ENCODE data around the gene FAM210B. TPM values are rescaled to one million over a fixed set of nuclear protein-coding genes. Genes with fewer than 3 reads are reported as not detected.

The FAM210B gene, protein sequence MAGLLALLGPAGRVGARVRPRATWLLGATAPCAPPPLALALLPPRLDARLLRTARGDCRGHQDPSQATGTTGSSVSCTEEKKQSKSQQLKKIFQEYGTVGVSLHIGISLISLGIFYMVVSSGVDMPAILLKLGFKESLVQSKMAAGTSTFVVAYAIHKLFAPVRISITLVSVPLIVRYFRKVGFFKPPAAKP
- total RNA-seq: 14.0 and 45.0 TPM in 2 replicates

DNA sequence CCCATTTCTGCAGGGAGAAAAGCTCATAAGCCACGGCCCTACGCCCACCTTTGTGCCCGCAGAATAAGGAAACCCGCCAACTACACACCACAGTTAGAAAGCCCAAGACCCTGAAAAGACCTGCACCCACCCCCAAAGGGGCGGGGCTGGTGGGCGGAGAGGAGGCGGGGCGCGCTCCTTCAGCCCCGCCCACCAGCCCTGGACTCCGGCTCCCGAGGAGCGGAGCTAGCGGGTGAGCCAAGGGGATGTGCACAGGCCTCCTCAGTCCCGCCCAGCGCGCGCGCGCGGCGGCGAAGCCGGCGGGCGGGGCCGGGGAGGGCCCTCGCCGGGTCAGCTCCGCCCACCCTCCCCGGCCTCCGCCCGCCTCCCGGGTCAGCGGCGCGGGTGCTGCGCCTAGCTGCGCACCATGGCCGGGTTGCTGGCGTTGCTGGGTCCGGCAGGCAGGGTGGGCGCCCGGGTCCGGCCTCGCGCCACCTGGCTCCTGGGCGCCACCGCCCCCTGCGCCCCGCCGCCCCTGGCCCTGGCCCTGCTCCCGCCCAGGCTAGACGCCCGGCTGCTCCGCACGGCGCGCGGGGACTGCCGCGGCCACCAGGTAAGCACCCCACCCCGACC, at the start of gene FAM210B:
TSS of gene FAM210B (plus strand) at position 375 of the 612 bp plus-strand sequence. CDS start at position 407, 32 bp downstream.

DNA sequence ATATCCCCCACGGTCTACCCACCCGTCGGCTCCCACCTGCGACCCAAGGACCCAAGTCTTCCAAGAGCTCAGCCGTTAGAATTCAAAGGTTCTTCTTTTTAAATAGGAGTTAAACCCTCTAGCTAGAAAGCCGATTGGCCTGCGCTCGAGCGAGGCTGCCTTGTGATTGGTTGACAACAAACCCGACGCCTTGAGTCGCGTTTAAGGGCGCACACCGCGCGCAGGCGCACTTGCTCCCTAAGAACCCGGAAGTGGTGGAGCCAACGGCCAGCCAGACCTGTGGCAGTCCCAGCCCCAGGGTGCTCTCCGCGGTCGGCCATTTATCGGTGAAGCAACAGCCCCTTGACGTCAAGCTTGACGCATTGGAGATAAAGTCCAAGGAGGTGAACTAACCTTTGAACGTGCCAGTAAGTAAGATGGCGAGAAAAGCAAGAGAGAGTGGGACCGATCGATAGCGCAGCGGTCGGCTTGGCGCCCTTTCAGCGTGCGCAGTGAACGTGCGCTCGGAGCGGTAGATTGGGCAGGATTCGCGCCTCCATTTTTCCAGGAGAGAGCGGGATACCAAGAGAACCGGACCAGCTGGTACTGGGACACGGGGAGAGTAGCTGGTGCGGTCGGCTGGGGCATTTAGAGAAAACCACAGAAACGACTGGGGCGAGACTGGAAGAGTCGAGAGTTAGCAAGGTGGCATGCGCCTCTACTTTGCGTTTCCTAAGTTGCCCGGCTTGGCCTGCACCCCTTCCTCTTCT, 33.5 kb downstream of the FAM210B start, which contains the start of the genes AURKA and CSTF1:
TSS of gene AURKA (minus strand) at position 84 of the 749 bp plus-strand sequence. CDS start 4,018 bp downstream, outside the sequence.
TSS of gene CSTF1 (plus strand) at position 514 of the 749 bp plus-strand sequence. CDS start 2,908 bp downstream, outside the sequence.

DNA sequence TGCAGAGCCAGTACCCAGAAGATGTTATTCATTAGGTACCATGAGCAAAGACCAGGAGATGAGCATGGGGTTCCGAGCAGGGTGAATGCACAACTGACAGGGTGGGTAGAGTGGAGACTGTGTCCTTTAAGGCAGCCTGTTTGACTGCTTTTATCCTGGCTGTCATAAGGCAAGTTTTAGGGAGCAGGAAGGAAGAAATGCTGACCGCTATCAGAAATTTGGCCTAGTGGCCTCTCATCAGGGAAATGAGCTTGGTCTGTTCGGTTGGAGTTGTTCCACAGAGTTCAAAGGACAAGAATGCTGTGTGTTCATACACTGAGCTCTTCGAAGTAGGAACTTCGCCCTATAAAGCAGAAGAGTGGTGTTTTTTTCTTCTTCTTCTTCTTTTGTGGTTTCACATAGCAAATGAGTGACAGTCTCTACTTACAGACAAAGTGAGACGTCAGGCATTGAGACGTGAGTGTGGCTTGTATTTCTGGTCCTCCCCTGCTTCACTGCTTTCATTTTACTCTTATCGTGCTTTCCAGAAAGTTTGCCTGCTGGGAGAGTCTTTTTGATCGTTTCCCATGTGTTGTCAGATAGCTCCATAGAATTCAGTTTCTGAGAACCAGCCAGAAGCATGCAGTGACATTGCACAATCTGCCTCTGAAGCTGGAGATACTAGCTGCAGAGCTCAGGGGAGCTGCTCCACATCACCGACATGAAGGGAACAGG, 53.1 kb downstream of the FAM210B start, which contains the start of gene CASS4:
TSS of gene CASS4 (plus strand) at position 502 of the 714 bp plus-strand sequence. CDS start at position 701, 199 bp downstream.

Other genes starting within 250 kb of the FAM210B start
- gene MC3R, start 110.2 kb upstream of the FAM210B start, total RNA-seq: not detected in 2 replicates
- 3.8 and 4.1 TPM in 2 replicates for gene AURKA, start 33.2 kb downstream of the FAM210B start, total RNA-seq
- gene CSTF1, start 33.7 kb downstream of the FAM210B start, total RNA-seq: 24.3 and 40.5 TPM in 2 replicates
- under 0.01 and 0.64 TPM in 2 replicates for gene CASS4, start 53.3 kb downstream of the FAM210B start, total RNA-seq
- gene RTF2, start 109.7 kb downstream of the FAM210B start, total RNA-seq: 63.2 and 79.3 TPM in 2 replicates
- not detected in 2 replicates for gene FAM209A, start 165.8 kb downstream of the FAM210B start, total RNA-seq
- under 0.01 TPM in 1 of 2 replicates, not detected in the other for gene FAM209B, start 174.3 kb downstream of the FAM210B start, total RNA-seq